Stimulated activated CD4-positive, alpha-beta T cell treated with anti-CD3 and anti-CD28 coated beads, TNF-alpha, amount 100 ng/mL, for 1 hour (primary cell): ENCODE data around the gene RPA3.

Experiments used
- DNase-seq, 3 donors: peaks; one replicate each; pipeline ENCODE4 v3.0.0-alpha.2; 2020; ENCODE audit warnings: low read depth in 3 of 3, low spot score in 1 of 3

Gene RPA3

DNA sequence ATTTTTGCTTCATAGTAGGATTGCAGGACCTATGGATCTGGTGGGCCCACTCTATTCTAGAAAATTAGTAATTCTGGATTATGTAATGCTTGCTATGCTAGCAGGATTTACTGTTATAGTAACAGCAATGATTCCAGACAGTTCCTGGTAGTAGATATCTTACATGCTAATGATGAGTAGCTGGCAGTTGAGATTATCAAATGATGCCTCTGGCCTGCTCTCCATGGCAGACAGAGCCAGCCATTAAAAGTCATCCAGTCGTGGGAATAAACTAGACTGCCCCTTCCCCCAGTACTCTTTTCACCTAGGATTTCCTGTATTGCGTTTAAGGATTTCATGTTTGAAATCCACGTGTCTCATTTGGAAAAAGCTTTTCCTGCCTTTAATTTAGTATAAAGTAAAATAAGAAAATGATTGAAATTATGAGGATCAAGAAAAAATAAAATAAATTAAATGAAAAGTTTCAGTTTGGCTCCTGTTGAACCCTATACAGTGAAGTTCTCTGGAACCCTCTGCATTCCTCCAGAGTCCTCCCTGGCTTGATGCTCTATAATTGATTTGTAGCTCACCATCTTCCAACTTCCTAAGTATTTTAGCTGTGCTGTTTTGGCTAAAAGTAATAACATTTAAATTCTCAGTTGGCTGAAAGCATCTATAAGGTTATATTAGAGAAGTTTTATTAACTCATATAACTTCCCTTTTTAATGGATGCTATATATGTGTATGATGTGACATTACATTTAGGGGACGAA, 63.3 kb downstream of the RPA3 start:
- DNase-seq = no peak

DNA sequence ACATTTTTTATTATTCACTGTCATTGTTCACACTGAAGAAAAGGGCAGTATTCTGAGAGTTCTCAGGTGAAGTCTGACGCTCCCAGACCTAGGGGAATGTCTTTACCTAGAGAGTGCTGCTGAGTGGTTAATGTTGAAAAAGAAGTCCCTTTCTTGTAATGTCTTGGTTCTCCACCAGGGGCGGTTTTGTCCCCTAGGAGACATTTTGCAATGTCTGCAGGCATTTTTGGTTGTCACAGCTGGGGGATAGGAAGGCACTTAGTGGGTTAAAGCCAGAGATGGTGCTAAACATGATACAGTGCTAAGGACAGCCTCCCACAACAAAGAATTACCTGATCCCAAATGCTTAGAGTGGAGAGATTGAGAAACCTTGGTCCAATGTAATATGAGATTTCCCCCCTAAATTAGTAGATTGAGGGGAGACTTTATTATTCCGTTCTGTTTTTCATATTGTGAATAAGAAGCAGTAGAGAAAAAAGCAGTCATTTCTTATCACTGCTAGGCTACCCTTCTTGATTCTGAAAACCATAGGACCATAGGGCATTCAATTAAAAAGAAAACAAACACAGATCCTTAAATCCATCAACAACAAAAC, 64.7 kb downstream of the RPA3 start:
- no peak for DNase-seq

GRCh38 chr7:7652798-7653540, 65.4 kb downstream of the RPA3 start:
- DNase-seq = no peak

DNA sequence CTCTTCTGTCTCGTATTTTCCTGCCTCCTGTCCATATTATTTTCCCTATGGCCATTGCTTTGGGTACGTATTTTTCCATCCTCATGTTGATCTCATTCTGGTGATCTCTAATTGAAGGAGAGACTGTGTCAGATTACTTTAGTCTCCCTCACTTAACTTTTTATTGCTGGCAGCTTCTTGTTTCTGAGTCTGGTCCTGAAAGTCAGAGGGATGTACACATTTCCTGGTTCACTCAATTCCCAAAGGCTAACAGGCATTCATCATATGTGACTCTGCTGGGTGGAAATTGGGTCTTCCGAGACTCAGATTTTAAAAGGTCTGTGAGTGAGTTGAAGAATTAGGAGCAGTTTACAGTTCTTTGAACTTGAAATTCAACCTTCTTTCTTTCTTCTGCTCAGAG, 66.9 kb downstream of the RPA3 start:
- DNase-seq = no peak

DNA sequence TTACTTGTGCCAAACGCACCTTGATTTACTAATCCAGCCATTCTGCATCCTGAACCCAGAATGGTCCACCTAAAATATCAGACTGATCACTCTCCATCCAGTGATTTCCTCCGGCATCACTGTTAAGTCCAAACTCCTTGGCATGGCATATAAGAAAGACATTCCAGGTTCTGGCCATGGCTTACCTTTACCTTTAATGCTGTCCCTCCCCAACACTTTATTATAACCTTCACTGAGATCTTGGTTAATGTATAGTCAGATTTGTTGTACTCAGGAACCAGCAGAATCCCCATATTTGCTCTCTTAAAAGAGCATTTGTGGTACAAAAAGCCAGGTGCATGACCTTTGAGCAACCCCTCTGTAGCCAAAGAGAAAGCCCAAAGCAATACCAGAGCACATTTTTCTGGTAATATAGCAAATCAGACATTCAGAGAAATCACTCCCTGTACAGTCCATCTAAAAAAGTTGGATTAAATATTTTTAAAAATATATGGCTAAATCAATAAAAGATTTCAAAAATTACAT, 67.7 kb downstream of the RPA3 start:
- DNase-seq = no peak

- no peak for DNase-seq
Observed at GRCh38 chr7:7647495-7648036, 70.8 kb downstream of the RPA3 start.

DNA sequence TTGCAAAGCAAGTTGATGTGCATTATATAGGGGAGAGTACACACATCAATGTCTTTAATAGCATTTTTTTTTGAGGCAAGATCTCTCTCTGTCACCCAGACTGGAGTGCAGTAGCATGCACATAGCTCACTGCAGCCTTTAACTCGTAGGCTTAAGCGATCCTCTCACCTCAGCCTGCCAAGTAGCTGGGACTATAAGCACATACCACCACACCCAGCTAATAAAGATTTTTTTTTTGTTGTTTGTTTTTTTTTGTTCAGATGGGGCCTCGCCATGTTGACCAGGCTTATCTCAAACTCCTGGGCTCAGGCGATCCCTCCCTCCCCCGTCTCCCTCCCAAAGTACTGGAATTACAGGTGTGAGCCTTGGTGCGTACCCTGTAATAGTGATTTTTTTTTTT, 76.3 kb downstream of the RPA3 start:
- DNase-seq = no peak

DNA sequence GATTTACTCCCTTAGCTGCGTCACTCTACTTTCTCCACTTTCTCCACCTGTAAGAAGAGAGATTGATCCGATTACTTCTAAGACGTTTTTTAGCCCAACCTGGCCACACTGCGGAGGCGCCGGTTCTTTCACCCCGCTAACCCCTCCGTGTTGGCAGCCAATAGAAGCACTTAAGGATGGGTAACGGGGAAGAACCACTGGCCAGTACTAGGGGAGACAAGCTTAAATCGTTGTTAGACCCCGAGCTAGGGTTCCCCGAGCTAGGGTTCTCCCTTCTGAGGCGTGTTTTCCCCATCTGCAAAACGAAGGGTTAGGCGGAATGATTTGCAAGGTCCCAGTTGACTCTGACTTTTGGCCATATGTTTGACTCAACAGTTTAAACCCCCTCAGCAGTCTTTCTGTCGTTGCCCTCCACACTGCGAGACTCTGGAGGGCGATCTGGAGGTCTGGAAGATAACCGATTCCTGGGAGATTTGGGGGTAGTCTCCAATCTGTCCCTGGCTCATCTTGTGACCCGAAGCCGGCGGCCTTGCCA, 77.2 kb downstream of the RPA3 start:
- peak in 1 of 3 donors; percentile 7 for DNase-seq

DNA sequence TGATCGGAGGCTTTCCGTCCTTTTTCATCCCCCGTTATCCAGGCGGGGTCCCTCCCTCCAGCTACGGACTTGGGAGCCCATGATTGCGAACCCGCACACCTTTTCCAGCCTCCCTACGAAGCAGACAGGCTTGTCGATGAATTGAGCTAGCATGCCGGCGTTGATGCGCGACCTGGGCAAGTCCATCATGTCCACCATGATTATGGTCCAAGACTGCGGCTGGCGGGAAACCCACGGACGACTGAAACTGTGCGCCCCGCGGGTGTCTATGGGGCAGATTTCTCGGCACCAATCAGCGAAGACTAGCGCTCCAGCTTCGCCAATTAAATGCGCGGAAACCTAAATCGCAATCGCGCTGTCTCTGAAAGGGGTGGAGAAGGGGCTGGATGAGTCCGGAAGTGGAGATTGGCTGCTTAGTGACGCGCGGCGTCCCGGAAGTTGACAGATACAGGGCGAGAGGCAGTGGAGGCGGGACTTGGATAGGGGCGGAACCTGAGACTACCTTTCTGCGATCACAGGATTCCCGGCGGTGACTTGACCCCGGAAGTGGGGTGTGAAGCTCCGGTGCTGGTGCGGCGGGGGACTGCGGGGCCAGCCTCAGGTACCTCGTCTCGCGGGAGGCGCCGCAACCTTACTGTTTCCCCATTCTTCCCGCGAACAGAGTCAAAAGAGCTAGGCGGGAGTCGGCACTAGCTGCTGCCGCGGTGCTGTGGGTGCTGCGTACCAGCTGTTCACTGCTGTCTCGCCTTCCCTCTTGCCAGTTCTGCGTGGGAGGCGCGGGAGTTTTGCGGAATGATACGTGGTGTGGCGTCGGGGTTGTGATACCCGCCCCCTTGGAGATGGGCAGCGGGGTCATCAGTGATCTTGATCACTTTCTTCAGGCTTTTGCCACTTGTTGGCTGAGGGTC, 77.9 kb downstream of the RPA3 start, which contains the start of gene UMAD1:
Gene UMAD1 (plus strand): TSS at position 532 of the 908 bp plus-strand sequence. CDS start 32,620 bp downstream, outside the sequence.
- peak; percentile 91 to 94 (median 93) for DNase-seq

GRCh38 chr7:7639847-7640220, 78.6 kb downstream of the RPA3 start:
- peak in 2 of 3 donors; percentile 12 to 33 for DNase-seq

DNA sequence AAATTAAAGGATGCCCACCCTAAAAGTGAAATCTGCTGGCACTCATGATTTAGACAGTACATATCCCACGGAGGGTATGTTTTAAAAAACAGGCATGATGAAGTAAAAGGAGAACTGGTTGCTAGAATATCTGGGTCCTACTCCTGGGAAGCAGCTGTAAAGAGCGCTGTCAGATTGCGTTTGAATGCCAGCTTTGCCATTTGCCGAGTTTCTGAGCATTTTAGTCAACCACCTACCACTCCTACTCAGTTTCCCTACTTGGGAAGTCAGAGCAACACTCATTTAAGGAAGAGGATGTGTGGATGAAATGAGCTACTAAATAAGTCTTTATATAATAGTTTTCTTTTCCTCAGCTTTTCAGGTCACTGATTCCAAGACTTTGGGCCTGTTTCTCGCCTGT, 79.0 kb downstream of the RPA3 start:
- DNase-seq = no peak

- no peak for DNase-seq
Observed at GRCh38 chr7:7630626-7631329, 87.6 kb downstream of the RPA3 start.

DNA sequence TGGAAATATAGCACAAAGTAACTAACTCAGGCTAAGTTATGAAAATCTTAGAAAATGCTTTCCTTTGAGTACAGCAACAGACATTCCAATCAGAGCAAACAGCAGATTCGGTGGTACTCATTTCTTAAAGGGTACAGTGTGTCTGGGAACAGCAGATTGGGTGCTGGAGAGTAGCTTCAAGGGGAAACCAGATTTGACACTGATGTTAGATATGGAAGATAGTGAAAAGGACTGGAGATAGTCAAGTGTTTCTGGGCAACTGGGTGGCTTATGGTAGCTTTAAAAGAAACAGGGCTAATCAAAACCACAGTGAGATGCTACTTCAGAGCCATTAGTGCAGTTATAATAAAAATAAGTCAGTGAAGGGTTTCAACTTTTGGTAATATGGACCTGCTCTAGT, 89.9 kb downstream of the RPA3 start:
- no peak for DNase-seq

DNA sequence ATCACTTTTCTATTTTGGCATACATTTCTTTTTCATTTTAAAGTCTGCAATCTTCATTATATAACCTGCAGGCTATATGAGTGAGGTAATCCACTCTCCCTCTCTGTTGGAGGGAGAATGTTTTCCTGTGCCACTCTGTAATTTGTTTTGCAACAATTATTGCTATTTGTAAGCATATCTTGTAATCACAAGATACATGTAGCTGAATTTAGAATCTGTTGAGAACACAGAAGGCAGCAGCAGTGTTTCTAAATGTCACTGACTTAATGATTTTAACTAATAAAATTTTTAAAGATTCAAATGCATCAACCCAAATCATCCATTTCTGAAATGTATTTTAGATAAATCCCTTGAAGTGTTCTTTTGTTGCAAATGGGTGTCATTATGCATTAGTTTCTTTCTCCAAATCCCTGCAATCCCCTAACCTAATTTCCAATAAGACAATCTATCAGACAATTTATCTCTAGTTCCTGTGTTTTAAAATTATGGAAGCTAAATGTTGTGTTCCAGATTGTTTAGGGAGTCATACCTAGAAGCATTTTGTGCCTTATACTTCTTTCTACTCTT, 97.7 kb downstream of the RPA3 start:
- DNase-seq = no peak

DNA sequence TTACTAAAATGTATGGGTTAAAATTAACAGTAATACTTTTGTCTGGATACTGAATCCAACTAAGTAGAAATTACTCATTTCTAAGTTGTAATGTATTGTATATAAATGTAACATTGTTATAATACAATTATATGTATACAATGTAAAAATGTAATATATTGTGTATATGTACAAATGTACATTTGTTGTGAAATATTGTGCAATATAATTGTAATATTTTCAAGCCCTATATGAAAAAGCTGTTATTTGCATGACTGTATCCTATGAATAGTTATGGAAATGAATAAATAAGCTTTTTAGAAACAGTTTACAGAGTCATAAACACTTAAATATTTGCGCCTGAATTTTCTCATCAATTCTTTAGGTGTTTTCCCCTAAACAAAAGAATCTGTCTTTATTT, 98.2 kb downstream of the RPA3 start:
- no peak for DNase-seq

DNA sequence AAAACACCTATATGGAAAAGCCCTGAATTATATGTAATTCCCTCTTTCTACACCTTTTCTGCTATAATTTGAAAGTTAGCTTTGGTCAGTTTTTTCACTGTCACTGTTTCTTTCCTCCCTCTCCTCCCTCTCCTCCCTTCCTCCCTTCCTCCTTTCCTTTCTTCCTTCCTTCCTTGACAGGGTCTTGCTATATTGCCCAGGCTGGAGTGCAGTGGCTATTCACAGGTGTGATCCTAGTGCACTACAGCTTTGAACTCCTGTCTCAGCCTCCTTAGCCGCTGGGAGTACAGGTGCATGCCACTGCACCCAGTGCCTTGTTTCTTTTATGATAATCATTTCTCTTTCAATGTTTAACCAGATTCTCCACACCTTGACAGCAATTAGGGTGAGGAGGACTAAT, 100.0 kb downstream of the RPA3 start:
- DNase-seq = no peak

DNA sequence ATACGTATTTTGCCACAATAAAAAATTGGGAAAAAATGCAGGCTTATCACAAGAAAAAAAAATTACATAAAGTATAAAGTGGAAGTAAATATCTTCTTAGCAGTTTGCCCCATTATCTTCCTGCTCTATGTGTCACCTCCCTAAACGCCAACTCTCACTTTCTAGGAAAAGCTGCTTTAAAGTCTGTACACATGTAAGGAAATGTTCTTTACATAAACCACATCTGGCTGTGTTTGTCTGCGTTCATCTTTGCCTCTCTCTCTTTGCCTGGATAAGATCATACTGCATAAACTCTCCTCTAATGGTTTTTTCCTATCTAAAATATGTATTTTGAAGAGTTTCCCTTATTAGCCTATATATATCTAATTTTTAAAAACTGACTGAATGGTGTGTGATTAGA, 100.9 kb downstream of the RPA3 start:
- no peak for DNase-seq

- DNase-seq = no peak
Observed at GRCh38 chr7:7614018-7614741, 104.2 kb downstream of the RPA3 start.

- DNase-seq = no peak
Observed at GRCh38 chr7:7613210-7613609, 105.2 kb downstream of the RPA3 start.
